ENCODE measurements around the gene EYS.
"Not testable (repeated sequence)": the region's sequence is repeated elsewhere in the genome, so short reads cannot be mapped to it uniquely, and the experiment has no call there.

The EYS gene

GRCh38 chr6:63797721-63798120 is 1909.3 kb downstream of the EYS start:
- DNase-seq (ENCODE audit: low read depth, low spot score) = no peak

- DNase-seq (ENCODE audit: low read depth, low spot score) = no peak
Observed at GRCh38 chr6:63795826-63796225, 1911.2 kb downstream of the EYS start.

- no peak for DNase-seq (ENCODE audit: low read depth, low spot score)
Observed at GRCh38 chr6:63795006-63795405, 1912.0 kb downstream of the EYS start.

GRCh38 chr6:63793465-63794137 is 1913.4 kb downstream of the EYS start:
- no peak for DNase-seq (ENCODE audit: low read depth, low spot score)

- no peak for DNase-seq (ENCODE audit: low read depth, low spot score)
Observed at GRCh38 chr6:63792736-63793464, 1914.1 kb downstream of the EYS start.

GRCh38 chr6:63790334-63790733 is 1916.7 kb downstream of the EYS start:
- no peak for DNase-seq (ENCODE audit: low read depth, low spot score)

- no peak for DNase-seq (ENCODE audit: low read depth, low spot score)
Observed at GRCh38 chr6:63789699-63790098, 1917.3 kb downstream of the EYS start.

GRCh38 chr6:63788569-63788968 is 1918.5 kb downstream of the EYS start:
- DNase-seq (ENCODE audit: low read depth, low spot score) = no peak

- DNase-seq (ENCODE audit: low read depth, low spot score) = no peak
Observed at GRCh38 chr6:63787021-63787420, 1920.0 kb downstream of the EYS start.

GRCh38 chr6:63785006-63785405 is 1922.0 kb downstream of the EYS start:
- no peak for DNase-seq (ENCODE audit: low read depth, low spot score)

GRCh38 chr6:63783096-63783495 is 1923.9 kb downstream of the EYS start:
- no peak for DNase-seq (ENCODE audit: low read depth, low spot score)

- DNase-seq (ENCODE audit: low read depth, low spot score) = no peak
Observed at GRCh38 chr6:63774961-63775360, 1932.1 kb downstream of the EYS start.

- DNase-seq (ENCODE audit: low read depth, low spot score) = no peak
Observed at GRCh38 chr6:63773200-63773599, 1933.8 kb downstream of the EYS start.

- no peak for DNase-seq (ENCODE audit: low read depth, low spot score)
Observed at GRCh38 chr6:63765828-63766227, 1941.2 kb downstream of the EYS start.

GRCh38 chr6:63764318-63764916 is 1942.6 kb downstream of the EYS start:
- peak; percentile 59 for DNase-seq (ENCODE audit: low read depth, low spot score)

GRCh38 chr6:63760199-63760598 is 1946.8 kb downstream of the EYS start:
- no peak for DNase-seq (ENCODE audit: low read depth, low spot score)

- DNase-seq (ENCODE audit: low read depth, low spot score) = no peak
Observed at GRCh38 chr6:63759605-63760105, 1947.4 kb downstream of the EYS start.

GRCh38 chr6:63757826-63758225 is 1949.2 kb downstream of the EYS start:
- DNase-seq (ENCODE audit: low read depth, low spot score) = no peak

GRCh38 chr6:63757275-63757674 is 1949.8 kb downstream of the EYS start:
- DNase-seq (ENCODE audit: low read depth, low spot score) = not testable (repeated sequence)

GRCh38 chr6:63750400-63750799 is 1956.6 kb downstream of the EYS start:
- DNase-seq (ENCODE audit: low read depth, low spot score) = no peak

- no peak for DNase-seq (ENCODE audit: low read depth, low spot score)
Observed at GRCh38 chr6:63745784-63746183, 1961.2 kb downstream of the EYS start.

- DNase-seq (ENCODE audit: low read depth, low spot score) = no peak
Observed at GRCh38 chr6:63744810-63745209, 1962.2 kb downstream of the EYS start.

GRCh38 chr6:63743691-63744090 is 1963.3 kb downstream of the EYS start:
- no peak for DNase-seq (ENCODE audit: low read depth, low spot score)
